HG02970 (cell line): ENCODE results near the gene FBXW5.

Experiments used
- ATAC-seq: cut with Tn5 transposase; IDR thresholded peaks from one replicate; pipeline ENCODE4 v1.9.1; 2021; ENCODE audit warnings: mild to moderate bottlenecking, moderate library complexity, moderate number of reproducible peaks; ENCODE audit not compliant: unreplicated experiment, low FRiP score

Gene FBXW5

GRCh38 chr9:136963341-136963740, 18.8 kb upstream of the FBXW5 start:
- no peak for ATAC-seq

DNA sequence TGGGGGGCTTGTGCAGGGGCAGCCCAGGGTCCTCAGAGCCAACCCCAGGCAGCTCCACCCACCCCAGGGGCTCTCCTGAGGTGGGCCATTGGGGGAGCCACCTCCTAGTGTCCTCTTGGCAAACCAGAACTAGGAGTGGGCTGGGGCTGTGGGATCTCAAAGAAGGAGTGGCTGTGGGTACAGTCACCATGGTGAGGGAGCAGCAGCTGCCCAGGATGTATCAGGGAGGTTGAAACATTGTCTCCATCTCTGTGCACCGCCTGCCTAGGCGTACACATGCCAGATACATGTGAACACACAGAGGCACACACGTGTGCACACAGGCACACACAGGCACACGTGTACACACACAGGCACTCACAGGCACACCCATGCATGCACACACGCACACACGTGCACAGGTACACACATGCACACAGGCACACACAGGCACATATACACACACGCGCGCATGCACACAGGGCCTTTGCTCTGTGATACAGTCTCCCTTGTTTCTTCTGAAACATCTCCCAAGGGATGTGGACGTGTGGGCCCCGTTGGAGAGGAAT, 18.2 kb upstream of the FBXW5 start:
- ATAC-seq = no peak

DNA sequence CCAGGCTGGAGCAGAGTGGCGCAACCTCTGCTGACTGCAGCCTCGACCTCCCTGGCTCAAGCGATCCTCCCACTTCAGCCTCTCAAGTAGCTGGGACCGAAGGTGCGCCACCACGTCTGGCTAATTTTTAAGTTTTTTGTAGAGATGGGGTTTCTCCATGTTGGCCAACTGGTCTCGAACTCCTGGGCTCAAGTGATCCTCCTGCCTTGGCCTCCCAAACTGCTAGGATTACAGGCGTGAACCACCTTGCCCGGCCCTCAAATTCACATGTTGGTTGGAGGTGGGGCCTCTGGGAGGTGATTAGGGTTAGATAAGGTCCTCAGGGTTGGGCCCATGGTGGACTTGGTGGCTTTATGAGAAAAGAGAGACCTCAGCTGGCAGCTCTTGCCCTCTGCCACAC, 17.6 kb upstream of the FBXW5 start:
- ATAC-seq = no peak

DNA sequence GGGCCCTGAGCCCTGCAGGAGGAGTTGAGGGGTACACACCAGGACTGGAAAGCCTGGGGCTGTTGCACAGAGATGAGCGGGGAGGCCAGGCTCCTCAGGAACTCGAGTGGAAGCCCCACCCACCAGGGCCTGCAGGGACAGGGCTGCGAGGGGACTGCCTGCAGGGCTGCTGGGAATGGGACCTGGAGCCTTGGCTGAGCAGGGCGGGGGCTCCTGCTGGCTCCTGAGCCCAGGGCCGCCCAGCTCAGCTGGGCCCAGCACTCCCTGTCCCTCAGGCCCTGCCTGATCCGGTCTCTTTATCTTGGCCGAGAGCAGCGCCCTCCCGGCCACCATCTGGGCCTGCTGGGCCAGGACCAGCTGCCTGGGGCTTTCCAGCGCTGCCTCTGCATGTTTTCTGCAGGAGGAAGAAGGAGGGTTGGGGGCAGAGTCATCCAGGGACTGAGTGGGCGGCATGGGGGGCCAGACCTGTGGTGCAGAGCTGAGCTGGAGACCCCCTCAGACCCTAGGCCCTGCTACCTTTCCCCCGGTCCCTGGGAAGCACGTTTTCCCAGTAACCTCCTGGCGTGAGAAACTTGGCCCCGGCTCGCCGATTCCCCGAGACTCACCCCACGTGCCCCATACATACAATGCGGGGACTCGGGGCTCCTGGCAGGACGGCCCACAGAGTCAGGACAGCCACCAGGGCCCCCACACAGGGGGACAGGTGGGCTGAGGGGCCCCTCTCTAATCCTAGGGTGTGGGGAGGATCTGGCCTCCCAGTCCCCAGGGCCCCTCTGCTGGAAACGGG, 16.9 kb upstream of the FBXW5 start:
- ATAC-seq = no peak

GRCh38 chr9:136960938-136961275, 16.4 kb upstream of the FBXW5 start:
- ATAC-seq = no peak

- ATAC-seq = no peak
Observed at GRCh38 chr9:136960212-136960937, 15.8 kb upstream of the FBXW5 start.

DNA sequence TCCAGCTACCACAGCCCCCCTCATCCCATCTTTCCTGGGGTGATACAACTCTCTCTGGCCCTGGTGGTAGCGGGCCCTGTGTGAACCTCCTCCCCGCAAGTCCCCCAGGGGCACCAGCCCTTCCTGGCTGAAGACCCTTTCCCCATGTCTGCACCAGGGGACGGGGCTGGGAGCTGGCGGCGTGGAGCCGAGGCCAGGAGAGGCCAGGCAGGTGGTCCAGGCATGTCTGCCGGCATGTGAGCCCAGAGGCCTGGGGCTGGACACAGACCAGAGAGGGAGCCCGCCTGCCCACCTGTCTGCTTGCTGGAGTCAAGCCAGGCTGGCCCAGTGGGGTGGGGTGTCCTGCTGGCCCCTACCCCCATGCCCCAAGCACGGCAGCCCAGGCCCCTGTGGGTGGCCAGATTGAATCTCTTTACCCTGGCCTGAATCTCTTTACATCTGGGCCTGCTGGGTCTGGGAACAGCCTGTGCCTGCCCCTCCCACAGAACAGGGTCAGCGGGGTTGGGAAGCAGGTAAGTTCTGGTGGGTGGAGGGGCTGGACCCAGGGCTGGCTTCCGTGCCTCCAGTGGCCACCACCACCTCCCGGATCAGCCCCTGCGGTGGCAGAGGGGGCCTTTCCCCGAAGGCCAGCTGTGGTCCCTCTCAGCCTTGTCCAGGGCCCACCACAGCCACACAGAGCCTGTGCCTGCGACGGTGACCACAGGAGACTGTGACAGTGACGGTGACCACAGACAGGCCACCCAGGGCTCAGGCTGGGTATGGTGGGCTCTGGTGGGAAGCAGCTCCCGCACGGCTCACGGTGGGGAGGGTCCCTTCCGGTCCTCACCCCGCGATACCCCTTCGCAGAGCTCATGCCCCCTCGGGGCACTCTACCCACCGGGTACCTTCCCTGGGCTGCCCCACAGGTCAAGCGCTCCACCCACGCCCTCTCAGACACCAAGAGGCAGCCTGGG, 14.6 kb upstream of the FBXW5 start:
- no peak for ATAC-seq

- no peak for ATAC-seq
Observed at GRCh38 chr9:136958473-136958872, 13.9 kb upstream of the FBXW5 start.

DNA sequence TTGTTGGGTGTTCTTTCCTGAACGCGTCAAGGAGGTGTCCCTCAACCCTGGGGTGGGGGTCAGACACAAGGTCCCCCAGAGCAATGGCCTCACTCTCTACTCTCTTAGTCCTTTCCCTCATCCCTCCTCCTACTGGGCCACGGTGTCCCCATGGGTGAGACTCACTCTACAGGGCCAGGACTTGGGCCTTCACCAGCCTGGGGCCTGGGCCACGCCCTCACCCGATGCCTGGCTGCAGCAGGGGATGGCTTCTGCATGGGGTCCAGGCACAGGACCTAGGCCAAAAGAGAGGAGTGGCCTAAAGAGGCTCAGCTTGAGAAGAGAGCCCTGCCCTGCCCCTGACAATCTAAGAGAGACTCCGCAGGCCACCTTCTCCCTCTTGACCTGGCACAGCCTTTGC, 13.4 kb upstream of the FBXW5 start:
- no peak for ATAC-seq

GRCh38 chr9:136957461-136957860, 12.9 kb upstream of the FBXW5 start:
- ATAC-seq = no peak

- no peak for ATAC-seq
Observed at GRCh38 chr9:136956604-136957003, 12.1 kb upstream of the FBXW5 start.

DNA sequence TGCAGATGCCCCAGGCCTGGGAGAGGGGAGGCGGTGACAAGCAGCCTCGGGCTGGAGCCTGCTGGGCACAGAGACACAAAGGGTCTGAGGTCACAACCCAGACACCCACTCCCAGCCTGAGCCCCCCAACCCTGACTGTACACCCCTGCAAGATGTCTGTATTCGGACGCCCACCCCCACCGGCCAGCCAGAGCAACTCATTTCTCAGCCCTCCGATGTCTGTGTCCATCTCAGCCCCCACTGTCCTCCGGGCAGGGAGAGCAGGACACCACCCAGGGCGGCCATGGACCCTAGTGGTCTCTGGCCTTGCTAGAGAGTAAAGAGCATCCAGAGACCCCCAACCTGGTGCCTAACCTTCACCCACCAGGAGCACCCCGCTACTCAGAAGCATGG, 11.4 kb upstream of the FBXW5 start:
- no peak for ATAC-seq

DNA sequence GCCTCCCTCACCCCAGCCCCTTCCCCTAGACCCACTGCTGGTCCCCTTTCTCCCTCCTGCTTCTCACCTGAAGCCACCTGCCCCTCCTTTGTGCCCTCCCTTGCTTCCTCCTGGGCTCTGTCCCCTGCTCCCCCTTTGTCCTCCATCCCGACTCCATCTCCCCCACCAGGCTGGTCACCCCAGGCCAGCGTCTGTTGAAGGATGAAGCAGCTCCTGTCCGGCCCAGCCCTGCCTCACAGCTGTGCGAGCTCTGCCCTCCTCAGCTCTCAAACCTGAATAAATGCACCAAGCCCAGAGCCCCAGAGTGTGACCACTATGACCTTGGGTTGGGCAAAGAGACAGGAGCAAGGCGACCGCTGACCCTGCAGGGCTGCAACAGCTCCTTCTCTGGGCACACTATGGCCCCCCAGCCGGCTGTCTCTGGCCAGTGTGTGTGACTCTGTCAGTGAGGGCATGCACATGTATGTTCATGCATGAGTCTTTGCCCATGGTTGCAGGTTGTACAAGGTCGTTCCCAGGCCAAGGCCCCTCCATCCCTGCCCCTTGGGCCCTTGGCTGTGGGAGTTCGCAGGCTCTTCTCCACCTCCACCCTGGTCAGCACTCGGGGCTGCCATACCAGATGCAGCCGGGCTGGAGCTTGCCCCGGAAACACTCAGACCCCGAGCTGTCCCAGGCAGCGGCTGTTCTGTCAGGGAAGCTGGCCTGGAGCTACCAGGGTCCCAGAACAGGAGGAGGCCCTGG, 10.8 kb upstream of the FBXW5 start:
- ATAC-seq = no peak

GRCh38 chr9:136954270-136955083, 9.9 kb upstream of the FBXW5 start:
- no peak for ATAC-seq

DNA sequence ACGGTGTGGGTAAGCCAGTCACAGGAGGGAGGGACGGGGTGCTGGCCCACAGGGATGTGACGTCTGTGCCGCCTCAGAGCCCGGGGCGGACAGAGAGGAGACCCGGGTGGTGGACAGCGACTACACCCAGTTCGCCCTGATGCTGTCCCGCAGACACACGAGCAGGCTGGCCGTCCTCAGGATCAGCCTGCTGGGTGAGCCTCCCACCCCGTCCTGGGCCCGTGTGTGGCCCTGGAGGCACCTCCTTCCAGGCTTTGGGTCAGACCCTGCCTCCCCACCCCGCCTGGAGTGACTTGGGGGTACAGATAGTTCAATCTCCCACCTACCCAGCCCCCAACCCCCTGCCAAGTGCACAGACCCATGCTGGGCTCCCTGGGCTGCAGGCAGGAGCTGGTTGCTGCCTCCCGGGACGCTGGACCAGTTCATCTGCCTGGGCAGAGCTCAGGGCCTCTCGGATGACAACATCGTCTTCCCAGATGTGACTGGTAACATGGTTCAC, 9.3 kb upstream of the FBXW5 start:
- no peak for ATAC-seq

DNA sequence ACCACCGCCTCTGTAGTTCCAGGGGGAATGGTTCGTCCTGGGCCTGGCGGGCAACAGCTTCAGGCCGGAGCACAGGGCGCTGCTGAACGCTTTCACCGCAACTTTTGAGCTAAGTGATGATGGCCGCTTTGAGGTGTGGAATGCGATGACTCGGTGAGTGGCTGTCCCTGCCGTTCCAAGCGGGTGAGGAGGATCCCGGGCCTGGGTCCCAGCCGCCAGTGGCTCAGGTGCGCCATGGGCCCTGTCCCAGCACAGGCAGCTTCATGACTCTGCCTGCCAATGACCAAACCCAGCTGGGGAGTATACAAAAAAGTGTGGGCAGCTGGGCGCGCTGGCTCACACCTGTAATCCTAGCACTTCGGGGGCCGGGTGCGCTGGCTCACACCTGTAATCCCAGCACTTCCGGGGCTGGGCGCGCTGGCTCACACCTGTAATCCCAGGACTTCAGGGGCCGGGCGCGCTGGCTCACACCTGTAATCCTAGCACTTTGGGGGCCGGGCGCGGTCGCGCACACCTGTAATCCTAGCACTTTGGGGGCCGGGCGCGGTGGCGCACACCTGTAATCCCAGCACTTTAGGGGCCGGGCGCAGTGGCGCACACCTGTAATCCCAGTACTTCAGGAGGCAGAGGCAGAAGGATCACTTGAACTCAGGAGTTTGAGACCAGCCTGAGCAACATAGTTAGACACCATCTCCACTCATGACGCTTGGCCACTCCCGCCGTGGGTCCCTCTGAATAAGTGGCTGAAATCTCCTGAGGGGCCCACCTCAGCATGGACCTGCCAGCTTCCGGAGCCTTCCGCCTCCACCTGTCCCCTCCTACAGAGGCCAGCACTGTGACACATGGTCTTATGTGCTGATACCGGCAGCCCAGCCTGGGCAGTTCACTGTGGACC, 8.6 kb upstream of the FBXW5 start:
- no peak for ATAC-seq

DNA sequence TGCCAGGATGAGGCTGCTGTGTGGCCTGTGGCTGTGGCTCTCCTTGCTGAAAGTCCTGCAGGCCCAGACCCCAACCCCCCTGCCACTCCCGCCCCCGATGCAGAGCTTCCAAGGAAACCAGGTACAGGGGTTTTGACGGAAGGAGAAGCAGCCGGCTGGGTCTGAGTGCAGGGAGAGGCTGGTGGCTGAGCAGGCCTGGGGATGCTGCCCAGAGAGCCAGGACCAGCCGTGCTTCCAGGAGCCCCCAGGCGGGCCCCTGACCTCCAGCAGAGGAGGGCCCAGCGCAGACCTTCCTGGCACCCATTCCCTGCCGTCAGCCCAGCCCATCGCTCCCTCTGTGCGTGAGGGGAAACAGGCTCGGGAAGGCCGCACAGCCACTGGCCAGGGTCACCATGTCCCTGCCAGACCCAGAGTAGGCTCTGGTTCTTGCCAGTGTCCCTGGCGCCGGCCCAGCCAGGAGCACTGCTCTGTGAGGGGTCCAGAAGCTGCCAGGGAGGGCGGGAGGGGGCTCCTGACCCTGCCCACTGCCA, 7.8 kb upstream of the FBXW5 start:
- no peak for ATAC-seq
